GM10847 (cell line): Measurements from ENCODE around the gene EIF4G3.

ENCODE experiments used
- POLR2A ChIP-seq: IDR thresholded peaks from 2 replicates; pipeline ENCODE4 v1.6.1; 2011; ENCODE audit not compliant: insufficient read length; ENCODE audit errors: extremely low read depth

The EIF4G3 gene

DNA sequence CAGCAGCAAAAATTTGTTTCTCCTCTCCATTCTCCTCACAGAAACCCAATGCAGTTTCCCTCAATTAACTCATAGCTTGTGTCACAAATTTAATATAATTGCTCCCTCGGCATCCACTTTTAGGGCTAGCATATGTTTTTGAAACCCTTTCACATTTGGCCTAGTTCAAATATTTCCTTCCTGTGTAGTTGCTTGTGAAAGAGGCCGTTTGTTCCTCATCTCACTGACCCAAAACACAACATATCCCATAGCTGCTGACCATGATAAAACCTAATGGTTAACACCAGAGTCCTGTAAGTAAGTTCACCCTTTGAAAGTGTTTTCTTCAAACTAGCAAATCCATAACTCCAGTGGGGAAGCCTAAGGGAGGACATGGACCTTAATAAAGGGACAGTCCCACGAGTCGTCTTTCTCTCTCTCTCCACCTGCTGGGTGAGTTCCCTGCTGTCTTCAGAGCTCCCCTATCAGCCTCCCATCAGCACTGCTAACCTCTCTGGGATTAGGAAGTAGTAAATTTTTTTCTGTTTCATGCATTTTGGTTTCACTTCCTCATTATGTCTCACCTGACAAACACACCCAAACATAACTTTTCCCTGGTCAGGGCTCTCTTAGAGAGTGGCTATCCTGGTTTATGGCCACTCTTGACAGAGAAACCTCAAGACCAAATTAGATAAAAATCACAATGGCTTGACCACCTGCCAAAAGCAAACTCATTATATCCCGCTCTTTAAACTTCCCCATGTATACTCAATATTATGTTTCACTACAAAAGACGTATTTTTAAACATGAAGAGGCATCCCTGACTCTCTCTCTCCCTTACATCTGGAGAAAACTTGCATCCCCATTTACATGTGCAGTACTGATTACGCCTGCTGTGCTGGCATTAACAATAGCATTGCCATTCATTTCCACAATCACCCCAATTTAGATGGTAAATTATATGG is 211.9 kb downstream of the EIF4G3 start:
- no peak for TF ChIP-seq POLR2A

GRCh38 chr1:20962576-20963258 is 214.0 kb downstream of the EIF4G3 start:
- no peak for TF ChIP-seq POLR2A

GRCh38 chr1:20958430-20958829 is 218.3 kb downstream of the EIF4G3 start:
- no peak for TF ChIP-seq POLR2A

DNA sequence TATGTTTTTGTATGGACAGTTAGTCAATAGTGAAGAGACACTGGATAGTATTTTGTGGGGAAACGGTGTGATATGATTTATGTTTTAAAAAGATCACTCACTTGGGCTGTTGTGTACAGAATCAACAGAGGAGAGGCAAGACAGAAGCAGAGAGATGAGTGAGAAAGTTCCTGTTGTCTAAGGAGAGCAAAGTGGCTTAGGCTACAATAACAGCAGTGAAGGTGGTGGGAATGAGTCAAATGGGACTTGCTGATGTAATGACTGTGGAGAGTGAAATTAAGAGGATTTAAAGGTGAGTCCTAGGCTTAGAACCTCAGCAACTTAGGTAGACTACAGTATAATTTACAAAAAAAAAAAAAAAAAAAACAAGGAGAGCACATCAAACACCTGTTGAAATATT is 220.4 kb downstream of the EIF4G3 start:
- TF ChIP-seq POLR2A: no peak

GRCh38 chr1:20950679-20951078 is 226.0 kb downstream of the EIF4G3 start:
- no peak for TF ChIP-seq POLR2A

DNA sequence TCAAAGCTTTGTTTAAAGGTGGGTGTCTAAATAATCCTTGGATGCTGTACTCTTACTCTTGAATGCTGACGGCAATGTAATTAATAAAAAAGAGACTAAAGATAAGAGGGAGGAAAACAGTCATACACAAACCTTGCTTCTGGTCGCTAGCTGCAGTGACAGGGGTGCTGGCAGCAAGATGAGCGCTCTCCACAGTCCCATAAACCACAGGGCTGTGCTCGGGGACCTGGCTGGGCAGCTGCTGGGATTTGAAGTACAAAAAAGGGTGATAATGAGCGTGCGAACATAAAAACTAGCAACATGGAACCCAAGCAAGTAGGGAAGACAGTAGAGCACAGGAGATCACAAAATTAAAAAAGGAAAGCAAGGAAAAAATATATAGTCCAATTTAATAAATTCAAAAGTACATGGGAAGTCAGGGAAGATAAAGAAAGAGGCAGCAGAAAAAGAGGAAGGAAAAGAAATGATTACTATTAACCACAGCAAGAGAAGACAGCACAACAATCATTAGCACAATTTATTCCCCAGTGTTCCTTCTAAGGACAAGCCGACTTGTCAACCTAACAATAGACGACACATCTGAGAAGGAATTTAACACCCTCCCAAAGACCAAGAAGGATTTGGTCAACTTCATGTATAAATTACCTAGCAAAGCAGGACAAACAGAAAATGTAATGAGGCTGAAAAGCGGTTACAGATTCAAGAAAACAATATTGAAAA is 226.7 kb downstream of the EIF4G3 start:
- TF ChIP-seq POLR2A: no peak

DNA sequence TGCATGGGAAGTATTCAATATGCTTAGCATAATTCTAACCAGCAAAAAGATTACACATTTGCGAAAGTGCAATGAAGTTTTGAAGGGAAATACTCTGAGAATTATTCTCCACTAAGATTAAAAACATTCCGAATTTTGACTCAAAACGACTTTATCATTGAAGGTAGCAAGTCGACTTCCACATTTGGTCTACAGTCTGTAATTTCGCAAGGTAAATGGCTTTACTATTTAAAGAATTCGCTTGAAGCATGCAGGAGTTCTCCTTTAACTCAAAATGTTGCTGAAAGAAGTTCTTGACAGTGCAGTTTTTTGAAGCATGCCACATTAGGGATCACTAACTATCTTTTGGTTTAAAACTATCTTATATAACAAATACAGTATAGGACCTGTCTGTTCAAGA is 228.6 kb downstream of the EIF4G3 start:
- no peak for TF ChIP-seq POLR2A

- TF ChIP-seq POLR2A: no peak
Measured at GRCh38 chr1:20947409-20947808, 229.3 kb downstream of the EIF4G3 start.

- TF ChIP-seq POLR2A: no peak
Measured at GRCh38 chr1:20936621-20937020, 240.1 kb downstream of the EIF4G3 start.

- TF ChIP-seq POLR2A: no peak
Measured at GRCh38 chr1:20936216-20936615, 240.5 kb downstream of the EIF4G3 start.

- no peak for TF ChIP-seq POLR2A
Measured at GRCh38 chr1:20935717-20936116, 241.0 kb downstream of the EIF4G3 start.

DNA sequence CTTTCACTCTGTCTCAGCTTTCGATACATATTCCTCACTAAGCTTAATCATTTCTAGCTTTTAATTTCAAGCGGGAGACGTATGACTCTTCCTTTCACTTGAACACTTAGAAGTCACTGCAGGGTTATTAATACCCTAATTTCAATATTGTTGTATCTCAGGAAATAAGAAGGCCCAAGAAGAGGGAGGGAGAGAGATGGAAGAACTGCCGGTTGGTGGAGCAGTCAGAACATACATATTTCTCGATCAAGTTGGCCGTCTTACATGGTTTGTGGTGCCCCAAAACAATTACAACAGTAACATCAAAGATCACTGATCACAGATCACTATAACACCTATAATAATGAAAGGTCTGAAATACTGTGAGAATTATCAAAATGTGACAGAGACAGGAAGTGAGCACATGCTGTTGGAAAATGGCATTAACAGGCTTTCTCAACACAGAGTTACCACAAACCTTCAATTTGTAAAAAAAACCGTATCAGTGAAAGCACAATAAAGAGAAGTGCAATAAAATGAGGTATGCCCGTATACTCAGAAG is 244.2 kb downstream of the EIF4G3 start:
- no peak for TF ChIP-seq POLR2A

DNA sequence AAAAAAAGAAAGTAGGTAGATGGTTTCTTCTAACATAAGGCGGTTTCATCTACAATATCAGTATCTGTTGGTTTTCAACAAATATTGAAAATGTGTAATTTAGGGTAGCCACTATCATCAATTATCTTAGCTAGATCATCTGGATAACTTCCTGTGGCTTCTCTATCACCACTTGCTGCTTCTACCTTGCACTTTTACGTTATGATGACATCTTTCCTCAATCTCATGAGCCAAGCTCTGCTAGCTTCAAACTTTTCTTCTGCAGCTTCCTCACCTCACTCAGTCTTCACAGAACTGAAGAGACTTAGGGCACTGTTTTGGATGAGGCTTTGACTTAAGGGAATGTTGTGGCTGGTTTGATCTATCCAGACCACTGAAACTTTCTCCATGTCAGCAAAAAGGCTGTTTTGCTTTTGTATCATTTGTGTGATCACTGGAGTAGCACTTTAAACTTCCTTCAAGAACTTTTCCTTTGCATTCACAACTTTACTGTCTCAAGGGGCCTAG is 244.7 kb downstream of the EIF4G3 start:
- TF ChIP-seq POLR2A: no peak

- TF ChIP-seq POLR2A: no peak
Measured at GRCh38 chr1:20930427-20930826, 246.3 kb downstream of the EIF4G3 start.

- no peak for TF ChIP-seq POLR2A
Measured at GRCh38 chr1:20928146-20928545, 248.6 kb downstream of the EIF4G3 start.
